Activated CD4-positive, alpha-beta T cell treated with anti-CD3 and anti-CD28 coated beads, Interleukin-2, amount 50 U/mL, for 24 hours (primary cell): ENCODE results near the gene IZUMO4.
"Not testable (repeated sequence)": the region's sequence is repeated elsewhere in the genome, so short reads cannot be mapped to it uniquely, and the experiment has no call there.

Experiments
- DNase-seq, 2 donors: peaks; one replicate each; pipeline ENCODE4 v3.0.0-alpha.2; 2020; ENCODE audit warnings: low read depth in 1 of 2, low spot score in 1 of 2

IZUMO4 gene

GRCh38 chr19:2122251-2122650 is 25.5 kb downstream of the IZUMO4 start:
- no peak for DNase-seq

DNA sequence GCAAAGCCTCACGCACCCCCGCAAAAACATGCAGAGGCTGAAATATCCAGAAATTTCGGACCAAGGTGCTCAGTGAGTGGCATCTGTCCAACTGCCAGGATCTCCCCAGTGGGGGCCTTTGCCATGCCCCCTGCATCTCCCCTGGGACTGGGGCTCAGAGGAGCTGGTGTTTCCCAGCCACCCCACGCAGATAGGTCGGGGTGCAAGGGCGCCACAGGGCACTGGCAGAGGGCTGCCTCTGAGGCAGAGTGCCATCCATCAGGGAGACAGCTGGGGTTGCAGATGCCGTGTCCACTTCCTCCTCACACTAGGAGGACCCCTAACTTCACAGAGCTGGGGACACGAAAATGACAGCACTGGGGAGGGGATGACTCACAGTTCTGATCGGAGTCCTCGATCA is 26.3 kb downstream of the IZUMO4 start:
- no peak for DNase-seq

GRCh38 chr19:2123682-2124387 is 27.1 kb downstream of the IZUMO4 start:
- no peak for DNase-seq

- DNase-seq: no peak
Measured at GRCh38 chr19:2126879-2127518, 30.3 kb downstream of the IZUMO4 start.

GRCh38 chr19:2127758-2128157 is 31.0 kb downstream of the IZUMO4 start:
- DNase-seq: no peak

DNA sequence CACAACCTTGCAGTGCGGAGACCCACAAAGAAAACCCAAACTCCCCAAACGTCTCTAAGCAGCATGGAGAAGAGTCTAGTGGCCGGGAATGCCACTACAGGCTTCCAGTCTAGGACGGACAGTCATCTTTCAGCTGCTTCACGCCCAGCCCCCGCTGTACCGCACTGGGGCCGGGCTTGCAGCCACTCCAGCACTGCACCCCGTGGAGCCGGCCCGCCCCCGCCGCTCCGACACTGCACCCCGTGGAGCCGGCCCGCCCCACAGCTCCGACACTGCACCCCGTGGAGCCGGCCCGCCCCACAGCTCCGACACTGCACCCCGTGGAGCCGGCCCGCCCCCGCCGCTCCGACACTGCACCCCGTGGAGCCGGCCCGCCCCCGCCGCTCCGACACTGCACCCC is 31.5 kb downstream of the IZUMO4 start:
- DNase-seq: not testable (repeated sequence)

- DNase-seq: no peak
Measured at GRCh38 chr19:2129022-2129421, 32.3 kb downstream of the IZUMO4 start.

DNA sequence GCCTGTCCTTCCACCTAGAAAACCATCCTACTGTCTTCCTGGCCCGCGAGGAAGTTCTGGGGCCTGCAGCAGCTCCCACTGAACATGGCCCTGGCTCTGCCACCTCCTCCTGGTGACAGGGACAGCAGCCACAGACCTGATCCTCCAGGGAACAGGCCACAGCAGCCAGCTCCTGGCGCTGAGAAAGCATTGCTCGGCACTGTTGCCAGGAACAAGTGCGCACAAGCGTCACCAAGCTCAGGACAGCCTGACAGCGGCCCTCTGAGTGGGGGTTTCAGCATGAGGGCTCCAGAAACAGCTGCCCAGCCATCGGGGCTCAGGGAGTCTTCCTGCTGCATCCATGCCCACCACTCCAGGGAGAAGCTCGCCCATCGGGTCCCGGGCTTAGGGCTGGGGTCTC is 32.8 kb downstream of the IZUMO4 start:
- DNase-seq: no peak

- no peak for DNase-seq
Measured at GRCh38 chr19:2129892-2130770, 33.4 kb downstream of the IZUMO4 start.

DNA sequence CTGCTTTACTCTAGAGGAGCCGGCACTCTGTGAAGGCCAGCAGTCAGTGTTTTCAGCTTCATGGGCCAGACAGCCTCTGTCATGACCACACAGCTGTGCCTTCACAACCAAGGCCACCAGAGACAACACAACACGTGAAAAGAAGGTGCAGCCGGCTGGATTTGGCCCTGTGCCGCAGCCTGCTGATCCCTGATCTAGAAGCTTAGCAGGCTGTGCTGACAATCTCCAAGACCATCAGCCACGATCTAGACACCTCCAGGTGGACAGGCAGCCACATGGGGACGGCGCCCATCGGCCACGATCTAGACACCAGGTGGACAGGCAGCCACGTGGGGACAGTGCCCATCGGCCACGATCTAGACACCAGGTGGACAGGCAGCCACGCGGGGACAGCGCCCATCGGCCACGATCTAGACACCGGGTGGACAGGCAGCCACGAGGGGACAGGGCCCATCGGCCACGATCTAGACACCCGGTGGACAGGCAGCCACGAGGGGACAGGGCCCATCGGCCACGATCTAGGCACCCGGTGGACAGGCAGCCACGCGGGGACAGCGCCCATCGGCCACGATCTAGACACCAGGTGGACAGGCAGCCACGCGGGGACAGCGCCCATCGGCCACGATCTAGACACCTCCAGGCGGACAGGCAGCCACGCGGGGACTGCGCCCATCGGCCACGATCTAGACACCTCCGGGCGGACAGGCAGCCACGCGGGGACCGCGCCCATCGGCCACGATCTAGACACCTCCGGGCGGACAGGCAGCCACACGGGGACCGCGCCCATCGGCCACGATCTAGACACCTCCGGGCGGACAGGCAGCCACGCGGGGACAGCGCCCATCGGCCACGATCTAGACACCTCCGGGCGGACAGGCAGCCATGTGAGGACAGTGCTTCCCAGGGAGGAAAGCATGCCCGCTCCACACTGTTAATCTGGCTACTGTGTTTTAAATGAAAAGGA is 34.6 kb downstream of the IZUMO4 start:
- not testable (repeated sequence) for DNase-seq

DNA sequence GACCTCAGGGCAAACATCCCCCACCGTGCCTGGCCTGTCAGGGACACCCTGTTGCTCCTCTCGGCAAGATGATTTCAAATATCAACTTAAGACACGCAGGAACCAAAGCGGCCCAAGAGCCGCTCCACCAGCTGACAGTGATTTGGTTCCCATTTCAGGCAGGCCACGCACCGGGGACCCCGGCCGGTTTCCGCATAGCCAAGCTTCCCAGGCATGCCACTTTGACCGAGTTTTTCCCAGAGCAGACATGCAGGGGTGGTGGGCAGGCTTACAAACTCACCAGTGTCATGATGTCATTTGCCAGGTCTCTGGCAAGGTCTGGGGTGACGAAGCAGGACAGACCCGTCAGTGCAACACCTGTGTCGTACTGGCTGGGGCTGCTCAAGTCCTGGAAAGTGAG is 35.5 kb downstream of the IZUMO4 start:
- DNase-seq: no peak

DNA sequence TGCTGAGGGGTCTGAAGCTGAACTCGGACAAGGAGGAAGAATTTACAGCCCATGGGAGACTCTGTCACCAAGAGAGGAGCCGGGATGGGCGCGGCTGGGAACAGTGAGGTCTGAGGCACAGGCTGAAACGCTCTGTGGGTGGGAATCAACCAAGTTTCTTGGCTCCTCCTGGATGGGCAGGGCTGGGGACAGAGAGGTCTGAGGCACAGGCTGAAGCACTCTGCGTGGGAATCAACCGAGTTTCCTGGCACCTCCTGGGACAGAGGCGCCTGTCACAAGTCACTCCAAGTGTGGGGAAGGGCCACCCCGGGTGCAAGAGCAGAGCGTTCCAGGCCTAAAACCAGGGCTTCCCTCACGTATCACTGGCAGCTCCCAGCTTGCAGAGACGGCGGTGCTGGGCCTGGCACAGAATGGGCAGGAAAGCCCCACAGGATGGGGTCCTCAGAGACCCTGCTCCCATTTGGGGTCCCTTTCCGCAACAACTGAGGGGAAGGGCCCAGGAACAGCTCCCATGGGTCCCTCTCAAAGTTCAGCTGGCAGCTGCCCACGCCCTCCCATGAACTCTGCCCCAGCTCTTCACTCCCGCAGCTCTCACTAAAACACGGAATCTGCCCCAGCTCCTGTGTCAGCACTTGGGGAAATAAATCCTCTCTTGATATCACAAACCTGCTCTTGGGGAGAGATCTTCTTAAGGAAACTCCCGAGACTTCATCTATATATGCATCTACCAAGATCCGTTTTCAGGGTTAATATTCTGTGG is 36.2 kb downstream of the IZUMO4 start:
- DNase-seq: no peak

GRCh38 chr19:2135474-2136402 is 39.0 kb downstream of the IZUMO4 start:
- DNase-seq: no peak

GRCh38 chr19:2136796-2137195 is 40.1 kb downstream of the IZUMO4 start:
- no peak for DNase-seq

DNA sequence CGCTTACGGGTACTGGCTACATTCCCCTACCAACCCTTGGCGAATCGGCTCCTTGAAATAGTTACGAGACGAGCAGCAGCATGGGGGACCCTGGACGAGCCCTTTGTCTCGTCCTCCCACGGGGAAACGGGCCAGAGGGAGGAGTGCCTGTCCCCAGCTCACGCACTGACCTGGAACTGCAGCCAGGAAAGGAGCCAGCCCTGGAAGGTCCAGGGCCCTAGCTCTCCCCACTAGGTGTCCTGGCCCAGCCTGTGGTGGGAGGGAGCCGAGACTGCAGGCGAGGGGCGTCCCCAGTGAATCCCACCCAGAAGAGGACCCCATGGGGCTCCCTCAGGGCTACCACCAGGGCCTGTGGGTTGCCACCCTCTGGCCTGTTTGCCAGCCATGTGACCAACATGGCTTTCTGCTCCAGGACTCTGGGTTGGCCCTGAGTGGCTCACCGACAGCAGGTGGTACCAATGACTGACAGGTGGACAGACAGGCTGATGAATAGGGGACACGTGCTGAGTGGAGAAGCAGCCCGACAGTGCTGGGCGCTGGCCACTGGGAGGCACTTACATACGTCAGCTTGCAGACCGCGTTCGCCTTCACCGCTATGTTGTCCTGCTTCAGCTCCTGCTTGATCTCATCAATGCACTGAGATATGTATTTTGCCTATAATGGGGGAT is 41.5 kb downstream of the IZUMO4 start:
- no peak for DNase-seq

- no peak for DNase-seq
Measured at GRCh38 chr19:2139385-2140137, 42.8 kb downstream of the IZUMO4 start.

GRCh38 chr19:2140138-2140569 is 43.4 kb downstream of the IZUMO4 start:
- no peak for DNase-seq
